PC-9 (cell line): Measurements from ENCODE around the gene MRM2. TPM values are rescaled to one million over a fixed set of nuclear protein-coding genes. Genes with fewer than 3 reads are reported as not detected.

Experiments used
- BruUV-seq: library from RNA; stranded (reverse); fragments of 400-500 nt; replicated peaks from 2 replicates; lab custom pipeline; 2021; lab: Mats Ljungman, UMichigan
- CTCF ChIA-PET: fragments of 300-600 bp; sonication (Branson Sonifier 250); formaldehyde crosslinking; loops from one replicate; lab custom pipeline; 2022; ENCODE audit warnings: antibody characterized with exemption; lab: Charles Lee
- POLR2A ChIA-PET: fragments of 300-600 bp; sonication (Branson Sonifier 250); formaldehyde crosslinking; loops from one replicate; lab custom pipeline; 2022; ENCODE audit warnings: antibody characterized with exemption; ENCODE audit not compliant: unreplicated experiment; lab: Charles Lee
- DNase-seq, 2 experiments: peaks; one replicate each; pipeline versions ENCODE4 v3.0.0 to v3.0.0-alpha.2; 2015 to 2022; ENCODE audit warnings: mixed read lengths in 1 of 2
- H2AFZ ChIP-seq: fragments of 200-600 bp; sonication (generic); 2 replicates; pipeline ENCODE4 v1.8.1; 2017; ENCODE audit warnings: antibody characterized with exemption
- H3F3A ChIP-seq: fragments of 200-600 bp; sonication (generic); 2 replicates; pipeline ENCODE4 v1.8.1; 2017; ENCODE audit warnings: antibody characterized with exemption, mild to moderate bottlenecking, low read depth; ENCODE audit not compliant: insufficient read depth
- H3K27ac ChIP-seq: fragments of 200-600 bp; sonication (generic); 2 replicates; pipeline ENCODE4 v1.6.1; 2016; ENCODE audit warnings: mixed run types
- H3K27me3 ChIP-seq: fragments of 200-600 bp; sonication (generic); 2 replicates; pipeline ENCODE4 v1.6.1; 2016; ENCODE audit warnings: low read depth, mixed run types; ENCODE audit not compliant: insufficient read depth
- H3K36me3 ChIP-seq: fragments of 200-600 bp; sonication (generic); 2 replicates; pipeline ENCODE4 v1.6.1; 2016; ENCODE audit warnings: low read depth, mixed run types
- H3K4me1 ChIP-seq: fragments of 200-600 bp; sonication (generic); replicated peaks from 2 replicates; pipeline ENCODE4 v1.6.1; 2016; ENCODE audit warnings: mixed run types; ENCODE audit not compliant: insufficient read depth
- H3K4me2 ChIP-seq: fragments of 200-600 bp; sonication (generic); 2 replicates; pipeline ENCODE4 v1.6.1; 2017; ENCODE audit warnings: mixed run types
- H3K4me3 ChIP-seq: fragments of 200-600 bp; sonication (generic); 2 replicates; pipeline ENCODE4 v1.6.1; 2016; ENCODE audit warnings: mixed run types
- H3K79me2 ChIP-seq: fragments of 200-600 bp; sonication (generic); 2 replicates; pipeline ENCODE4 v1.6.1; 2017; ENCODE audit warnings: low read depth, mixed run types
- H3K9me2 ChIP-seq: fragments of 200-600 bp; sonication (generic); 2 replicates; pipeline ENCODE4 v1.8.1; 2017; ENCODE audit warnings: mild to moderate bottlenecking; ENCODE audit not compliant: insufficient read depth
- H3K9me3 ChIP-seq: fragments of 200-600 bp; sonication (generic); 2 replicates; pipeline ENCODE4 v1.8.1; 2016; ENCODE audit warnings: low read depth; ENCODE audit not compliant: insufficient read depth
- H4K20me1 ChIP-seq: fragments of 200-600 bp; sonication (generic); 2 replicates; pipeline ENCODE4 v1.8.1; 2017; ENCODE audit not compliant: insufficient read depth
- CTCF ChIP-seq: fragments of 200-600 bp; sonication (generic); conservative IDR thresholded peaks from 2 replicates; pipeline ENCODE4 v1.6.1; 2017; ENCODE audit warnings: mixed run types, antibody characterized with exemption, mild to moderate bottlenecking, moderate library complexity
- EZH2 ChIP-seq: fragments of 200-600 bp; sonication (generic); IDR thresholded peaks from 2 replicates; pipeline ENCODE4 v1.8.0; 2017; ENCODE audit warnings: antibody characterized with exemption, low read depth
- intact Hi-C: fragments of 100-400 bp; cut with micrococcal nuclease; formaldehyde crosslinking; loops from one replicate; pipeline ENCODE4 v1.10.0; 2022; ENCODE audit not compliant: unreplicated experiment
- total RNA-seq: library from RNA; stranded (reverse); gene quantifications from 2 replicates; pipeline ENCODE4 v1.2.3, GENCODE V29; 2021

Gene MRM2
- total RNA-seq, 1 experiment from 2014 or later = 36.8 TPM

- TF ChIP-seq CTCF (no peak), EZH2 (no peak)
Measured at GRCh38 chr7:2280424-2280823, 38.4 kb upstream of the MRM2 start.

GRCh38 chr7:2279896-2280295 is 37.9 kb upstream of the MRM2 start:
- Histone ChIP-seq H3K9me3 (no peaks in the 10 kb centered on the region), H3F3A (no peaks in the 10 kb centered on the region), H3K79me2 (no peaks in the 10 kb centered on the region), H3K4me2 (no peak overlapping the region), H2AFZ (no peak overlapping the region), H3K9me2 (no peaks in the 10 kb centered on the region), H3K27ac (no peak overlapping the region), H3K4me3 (no peak overlapping the region), H3K27me3 (no peaks in the 10 kb centered on the region), H3K36me3 (no peaks in the 10 kb centered on the region), H3K4me1 (no peaks in the 10 kb centered on the region), H4K20me1 (0 out of 2 replicates have a peak, but pooled peaks cover 3% of the 10 kb centered on the region)
- DNase-seq = no peak
- no TSS peak for BruUV-seq
- ChIA-PET CTCF (interaction anchor here (0.6 to 0.7 kb wide), 3 partner anchors 68 to 124 kb away, joined by 3 to 5 read pairs (median 4); no protein-coding TSS in a partner anchor), POLR2A (no interaction called here)
- TF ChIP-seq CTCF (no peak), EZH2 (no peak)
- intact Hi-C loops = loop anchor here (1.0 kb wide), 1 partner anchor 19 kb away; no protein-coding TSS in a partner anchor

More at GRCh38 chr7:2280424-2280823, 38.4 kb upstream of the MRM2 start:
- Histone ChIP-seq H3K27me3 (no peaks in the 10 kb centered on the region), H3K4me3 (no peak overlapping the region), H3F3A (no peaks in the 10 kb centered on the region), H3K9me3 (no peaks in the 10 kb centered on the region), H3K4me1 (no peaks in the 10 kb centered on the region), H4K20me1 (0 out of 2 replicates have a peak, but pooled peaks cover 3% of the 10 kb centered on the region), H3K79me2 (no peaks in the 10 kb centered on the region), H3K4me2 (no peak overlapping the region), H2AFZ (no peak overlapping the region), H3K9me2 (no peaks in the 10 kb centered on the region), H3K27ac (no peak overlapping the region), H3K36me3 (no peaks in the 10 kb centered on the region)
- no TSS peak for BruUV-seq
- ChIA-PET POLR2A (no interaction called here), CTCF (interaction anchor here (0.6 to 0.7 kb wide), 3 partner anchors 68 to 124 kb away, joined by 3 to 5 read pairs (median 4); no protein-coding TSS in a partner anchor)
- intact Hi-C loops = loop anchor here (1.0 kb wide), 1 partner anchor 19 kb away; no protein-coding TSS in a partner anchor
- no peak for DNase-seq

- Histone ChIP-seq H3K9me3 (no peaks in the 10 kb centered on the region), H3K4me2 (no peak overlapping the region), H3K27ac (no peak overlapping the region), H3K27me3 (no peaks in the 10 kb centered on the region), H4K20me1 (0 out of 2 replicates have a peak, but pooled peaks cover 8% of the 10 kb centered on the region), H3K9me2 (no peaks in the 10 kb centered on the region), H3K4me1 (no peaks in the 10 kb centered on the region), H3K4me3 (no peak overlapping the region), H3K79me2 (no peaks in the 10 kb centered on the region), H2AFZ (no peak overlapping the region), H3K36me3 (no peaks in the 10 kb centered on the region), H3F3A (no peaks in the 10 kb centered on the region)
- DNase-seq = no peak
- intact Hi-C loops = no loop called here
- TF ChIP-seq CTCF (no peak), EZH2 (no peak)
- ChIA-PET CTCF (no interaction called here), POLR2A (no interaction called here)
- BruUV-seq = no TSS peak
Measured at GRCh38 chr7:2278026-2278425, 36.0 kb upstream of the MRM2 start.
